ENCODE measurements around the gene COMMD3. TPM values are rescaled to one million over a fixed set of nuclear protein-coding genes. Genes with fewer than 3 reads are reported as not detected.
A peak's percentile ranks its signal among the peaks of the same experiment; 100 is the strongest.

The COMMD3 gene
- total and polyA plus RNA-seq, 9 of the 15 experiments (the other 6 are each of a cell fraction or from before 2014, with no cell fraction given): 50.7 to 217 (median 80.1) TPM

- peak; percentile 52 for TF ChIP-seq ATF7 (IDR thresholded peaks at IDR 0.05)
- TF ChIP-seq TOE1 (IDR thresholded peaks at IDR 0.05; ENCODE audit: borderline replicate concordance): peak; percentile 96
- TF ChIP-seq TOE1 (CRISPR knock-in tag; IDR thresholded peaks at IDR 0.05; ENCODE audit: borderline replicate concordance, low read depth): no peak
- TF ChIP-seq SREBF2 (CRISPR knock-in tag; IDR thresholded peaks at IDR 0.05): no peak
- peak; percentile 69 for TF ChIP-seq FIP1L1 (IDR thresholded peaks at IDR 0.05; ENCODE audit: low read depth, low read length, poor library complexity, severe bottlenecking)
- peak; percentile 81 for TF ChIP-seq TAF1 (IDR thresholded peaks at IDR 0.05; ENCODE audit: control insufficient read depth, extremely low read depth, insufficient read depth, low read length, severe bottlenecking)
- no peak for TF ChIP-seq FOXP1 (CRISPR knock-in tag; IDR thresholded peaks at IDR 0.05)
- TF ChIP-seq ARNT (IDR thresholded peaks at IDR 0.05): no peak
- 0 out of 2 replicates have a peak, but pooled peaks have one; percentile 16 for TF ChIP-seq ZNF232 (CRISPR knock-in tag; IDR thresholded peaks at IDR 0.05)
- no peak for TF ChIP-seq THRAP3 (IDR thresholded peaks at IDR 0.05; ENCODE audit: borderline replicate concordance)
- TF ChIP-seq, protein P1, sequence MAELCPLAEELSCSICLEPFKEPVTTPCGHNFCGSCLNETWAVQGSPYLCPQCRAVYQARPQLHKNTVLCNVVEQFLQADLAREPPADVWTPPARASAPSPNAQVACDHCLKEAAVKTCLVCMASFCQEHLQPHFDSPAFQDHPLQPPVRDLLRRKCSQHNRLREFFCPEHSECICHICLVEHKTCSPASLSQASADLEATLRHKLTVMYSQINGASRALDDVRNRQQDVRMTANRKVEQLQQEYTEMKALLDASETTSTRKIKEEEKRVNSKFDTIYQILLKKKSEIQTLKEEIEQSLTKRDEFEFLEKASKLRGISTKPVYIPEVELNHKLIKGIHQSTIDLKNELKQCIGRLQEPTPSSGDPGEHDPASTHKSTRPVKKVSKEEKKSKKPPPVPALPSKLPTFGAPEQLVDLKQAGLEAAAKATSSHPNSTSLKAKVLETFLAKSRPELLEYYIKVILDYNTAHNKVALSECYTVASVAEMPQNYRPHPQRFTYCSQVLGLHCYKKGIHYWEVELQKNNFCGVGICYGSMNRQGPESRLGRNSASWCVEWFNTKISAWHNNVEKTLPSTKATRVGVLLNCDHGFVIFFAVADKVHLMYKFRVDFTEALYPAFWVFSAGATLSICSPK (IDR thresholded peaks at IDR 0.05; ENCODE audit: borderline replicate concordance): no peak
- TF ChIP-seq ARHGAP35 (IDR thresholded peaks at IDR 0.05; ENCODE audit: partially characterized antibody): peak; percentile 25
- no peak for TF ChIP-seq MEF2A (IDR thresholded peaks at IDR 0.05; ENCODE audit: control insufficient read depth, low read depth, low read length)
- 0 out of 2 replicates have a peak, but pooled peaks have one; percentile 17 for TF ChIP-seq ETV1 (tag; conservative IDR thresholded peaks at IDR 0.05; ENCODE audit: low read depth)
- peak; percentile 74; the same call in 1 of the 2 replicates for TF ChIP-seq ZNF395 (CRISPR knock-in tag; IDR thresholded peaks at IDR 0.05)
- TF ChIP-seq GABPB1 (CRISPR knock-in tag; IDR thresholded peaks at IDR 0.05): peak; percentile 75
- TF ChIP-seq ZKSCAN8 (CRISPR knock-in tag; IDR thresholded peaks at IDR 0.05): peak; percentile 90
- no peak for TF ChIP-seq HMGXB4 (CRISPR knock-in tag; IDR thresholded peaks at IDR 0.05)
- no peak for TF ChIP-seq MAFG (tag; conservative IDR thresholded peaks at IDR 0.05)
- TF ChIP-seq MAX (CRISPR knock-in tag; IDR thresholded peaks at IDR 0.05): peak; percentile 67; the same call in 1 of the 2 replicates
- TF ChIP-seq TBP (optimal IDR thresholded peaks at IDR 0.05; ENCODE audit: low read depth, low read length): peak; percentile 88
Observed at GRCh38 chr10:22316286-22317075, at the start of gene COMMD3 (continued).

Data from K562 (cell line).